Choroid plexus epithelial cell (primary cell): ENCODE results near the gene ALPI.

Source experiments
- DNase-seq: peaks from one replicate; pipeline ENCODE4 v3.0.0-alpha.2; 2010; ENCODE audit warnings: low read depth
- H3K4me3 ChIP-seq: 2 replicates; pipeline ENCODE4 v1.5.1; 2011; ENCODE audit warnings: low read depth, mild to moderate bottlenecking, control low read depth, low read length, moderate library complexity
- CTCF ChIP-seq: conservative IDR thresholded peaks from 2 replicates; pipeline ENCODE4 v1.5.1; 2011; ENCODE audit warnings: low read depth, mild to moderate bottlenecking, control low read depth, inconsistent platforms, low read length, moderate library complexity

ALPI gene

DNA sequence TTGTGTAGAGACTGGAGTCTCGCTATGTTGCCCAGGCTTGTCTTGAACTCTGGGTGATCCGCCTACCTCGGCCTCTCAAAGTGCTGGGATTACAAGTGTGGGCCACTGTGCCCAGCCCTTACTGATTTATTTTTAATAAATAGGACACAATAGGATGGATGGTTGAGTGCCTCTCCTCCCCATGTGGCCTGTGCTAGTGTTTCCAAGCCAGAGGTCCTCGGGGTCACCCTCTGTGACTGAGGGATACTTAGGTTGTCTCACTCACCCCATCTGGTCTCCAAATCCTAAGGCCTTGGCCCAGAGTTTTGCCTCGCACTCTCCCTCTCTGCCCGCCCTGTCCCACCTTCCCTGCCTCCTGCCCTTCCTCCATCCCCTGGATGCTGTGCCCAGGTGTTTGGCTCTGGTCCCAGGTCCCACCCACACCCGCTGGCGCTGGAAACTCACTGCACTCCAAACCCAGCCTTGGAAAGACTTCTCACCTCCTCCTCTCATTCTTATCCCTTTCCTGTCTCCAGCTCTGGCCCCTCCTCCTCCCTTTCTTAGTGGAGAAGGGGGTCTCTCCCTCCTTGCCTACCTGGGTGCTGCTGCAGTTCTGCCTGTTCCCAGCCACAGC, 36.4 kb downstream of the ALPI start:
- H3K4me3 ChIP-seq = no peak overlapping the region
- TF ChIP-seq CTCF = no peak
- DNase-seq = no peak

DNA sequence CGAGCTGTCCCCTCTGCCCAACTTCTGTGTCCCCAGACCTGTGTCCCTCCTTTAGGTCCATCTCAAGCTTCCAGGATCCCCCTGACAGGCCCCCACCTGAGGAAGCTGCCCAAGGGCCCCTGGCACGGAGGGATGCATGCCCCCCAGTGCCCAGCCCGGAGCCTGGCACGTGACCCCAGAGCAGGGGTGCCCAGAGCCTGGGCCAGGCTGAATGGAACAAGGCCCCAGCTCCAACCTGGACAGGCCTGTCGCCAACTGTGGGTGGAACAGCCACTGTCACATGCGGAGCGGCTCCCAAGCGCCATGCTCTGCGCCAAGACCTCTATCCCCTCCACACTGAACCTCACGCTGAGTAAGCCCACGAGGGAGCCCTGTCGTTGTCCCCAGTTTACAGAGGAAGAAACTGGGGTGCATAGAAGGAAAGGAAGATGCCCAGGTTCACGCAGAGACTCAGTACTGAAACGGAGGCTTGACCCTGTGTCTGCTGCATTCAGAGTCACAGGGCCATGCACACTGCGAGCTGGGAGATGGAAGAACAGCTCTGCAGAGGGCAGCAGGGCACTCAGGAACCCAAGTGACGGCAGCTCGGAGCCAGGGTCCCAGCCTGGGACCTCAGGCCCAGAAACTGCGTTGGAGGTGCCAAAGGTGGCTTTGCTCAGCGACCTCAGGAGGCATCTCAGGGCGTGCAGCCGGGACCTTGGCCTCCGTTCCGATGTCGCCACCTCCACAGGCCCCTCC, 37.2 kb downstream of the ALPI start:
- no peak for TF ChIP-seq CTCF
- DNase-seq = no peak
- no peak overlapping the region for H3K4me3 ChIP-seq

DNA sequence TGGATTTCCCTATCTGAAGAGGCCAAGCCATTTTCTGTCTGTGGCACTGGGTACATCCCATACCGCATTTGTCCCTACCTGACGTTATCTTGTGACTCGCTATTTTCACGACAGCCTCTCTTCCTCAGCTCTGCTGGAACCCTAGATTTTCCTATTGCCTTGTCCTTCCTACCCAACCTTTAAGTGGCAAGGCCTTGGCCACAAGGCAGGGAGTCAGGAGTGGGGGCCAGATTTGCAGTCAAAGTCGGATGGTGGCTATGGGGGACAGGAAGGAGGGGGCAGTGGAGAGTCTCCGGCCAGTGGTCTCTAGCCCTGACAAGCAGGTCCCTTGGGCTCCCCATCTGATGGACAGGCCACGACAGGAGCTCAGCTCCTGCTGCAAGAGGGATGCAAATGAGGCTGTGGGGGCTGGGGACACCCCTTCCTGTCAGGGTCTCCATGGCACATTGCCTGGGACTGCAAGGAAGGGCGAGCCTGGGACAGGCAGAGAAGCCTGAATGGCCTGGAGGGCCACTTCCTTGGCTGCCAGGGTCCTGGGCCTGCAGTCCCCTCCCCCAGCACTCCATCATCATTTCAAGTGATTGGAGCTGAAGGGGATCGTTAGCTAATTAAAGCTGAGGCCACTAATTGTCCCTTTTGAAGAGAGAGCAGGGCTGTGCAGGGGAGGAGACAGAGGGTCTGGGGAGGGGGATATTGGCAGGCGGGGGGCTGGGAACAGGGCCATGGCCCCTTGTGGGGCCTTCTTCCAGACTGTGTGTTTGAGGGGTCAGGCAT, 37.9 kb downstream of the ALPI start:
- DNase-seq = no peak
- no peak for TF ChIP-seq CTCF
- H3K4me3 ChIP-seq = no peak overlapping the region

GRCh38 chr2:232494542-232494941, 38.6 kb downstream of the ALPI start:
- DNase-seq = no peak
- no peak for TF ChIP-seq CTCF
- no peak overlapping the region for H3K4me3 ChIP-seq

DNA sequence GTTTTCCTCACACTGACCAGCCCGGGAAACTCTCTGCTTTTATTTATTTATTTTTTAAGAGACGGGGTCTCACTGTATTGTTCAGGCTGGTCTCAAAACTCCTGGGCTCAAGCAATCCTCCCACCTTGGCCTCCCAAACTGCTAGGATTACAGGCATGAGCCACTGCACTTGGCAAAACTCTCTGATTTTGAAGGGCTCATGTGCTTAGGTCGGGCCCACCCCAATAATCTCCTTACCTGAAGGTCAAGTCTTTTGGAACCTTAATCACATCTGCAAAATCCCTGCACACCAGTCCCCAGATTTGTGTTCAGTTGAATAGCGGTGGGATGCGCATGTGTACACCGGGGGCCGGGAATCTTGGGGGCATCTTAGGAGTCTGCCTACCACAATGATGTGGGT, 39.3 kb downstream of the ALPI start:
- DNase-seq = no peak
- TF ChIP-seq CTCF = no peak
- H3K4me3 ChIP-seq = no peak overlapping the region

GRCh38 chr2:232496501-232497270, 40.7 kb downstream of the ALPI start:
- no peak overlapping the region for H3K4me3 ChIP-seq
- DNase-seq = no peak
- TF ChIP-seq CTCF = no peak
